Stimulated activated CD4-positive, alpha-beta T cell treated with anti-CD3 and anti-CD28 coated beads, TNF-alpha, amount 100 ng/mL, for 1 hour (primary cell): Measurements from ENCODE around the gene YJU2.
"Not testable (repeated sequence)": the region's sequence is repeated elsewhere in the genome, so short reads cannot be mapped to it uniquely, and the experiment has no call there.

Experiments used
- DNase-seq, 3 donors: peaks; one replicate each; pipeline ENCODE4 v3.0.0-alpha.2; 2020; ENCODE audit warnings: low read depth in 3 of 3, low spot score in 1 of 3

Gene YJU2

GRCh38 chr19:4246767-4247593 lies at the start of gene YJU2:
Gene YJU2 (plus strand): TSS chr19:4247080. CDS start chr19:4247147, 67 bp downstream.
- DNase-seq = peak; percentile 94 to 99 (median 95)

- no peak for DNase-seq
Observed at GRCh38 chr19:4197228-4197624, 49.7 kb upstream of the YJU2 start.

DNA sequence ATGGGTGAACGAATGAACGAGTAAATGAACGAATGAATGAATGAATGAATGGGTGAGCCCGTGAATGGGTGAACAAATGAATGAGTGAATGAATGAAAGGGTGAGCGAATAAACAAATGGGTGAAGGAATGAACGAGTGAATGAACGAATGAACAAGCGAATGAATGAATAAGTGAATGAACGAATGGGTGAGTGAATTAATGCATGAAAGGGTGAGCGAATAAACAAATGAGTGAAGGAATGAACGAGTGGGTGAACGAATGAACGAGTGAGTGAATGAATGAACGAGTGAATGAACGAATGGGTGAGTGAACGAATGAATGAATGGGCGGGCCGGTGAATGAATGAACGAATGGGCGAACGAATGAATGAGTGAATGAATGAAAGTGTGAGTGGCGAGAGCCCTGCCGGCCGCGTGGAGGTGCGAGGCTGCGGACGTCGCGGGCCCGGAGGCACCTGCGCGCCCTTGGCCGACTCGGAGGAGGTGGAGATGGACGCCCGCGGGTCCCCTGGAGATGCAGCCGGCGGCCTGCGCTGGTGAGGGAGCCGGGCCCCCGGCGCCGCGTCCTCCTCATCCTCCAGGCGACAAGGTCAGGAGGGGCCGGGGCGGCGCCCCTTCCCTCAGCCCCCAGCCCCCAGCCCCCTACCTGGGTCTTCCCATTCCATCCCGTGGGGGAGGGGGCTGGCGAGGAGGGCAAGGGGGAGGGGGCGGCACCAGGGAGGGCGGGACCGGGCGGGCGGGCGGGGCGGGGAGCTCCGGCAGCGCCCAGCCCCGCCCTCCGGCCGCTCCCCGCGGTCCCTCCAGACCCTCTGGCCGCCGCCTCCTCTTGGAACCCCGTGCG lies 49.0 kb upstream of the YJU2 start:
- DNase-seq = no peak

GRCh38 chr19:4198467-4199126 lies 48.3 kb upstream of the YJU2 start:
- no peak for DNase-seq

DNA sequence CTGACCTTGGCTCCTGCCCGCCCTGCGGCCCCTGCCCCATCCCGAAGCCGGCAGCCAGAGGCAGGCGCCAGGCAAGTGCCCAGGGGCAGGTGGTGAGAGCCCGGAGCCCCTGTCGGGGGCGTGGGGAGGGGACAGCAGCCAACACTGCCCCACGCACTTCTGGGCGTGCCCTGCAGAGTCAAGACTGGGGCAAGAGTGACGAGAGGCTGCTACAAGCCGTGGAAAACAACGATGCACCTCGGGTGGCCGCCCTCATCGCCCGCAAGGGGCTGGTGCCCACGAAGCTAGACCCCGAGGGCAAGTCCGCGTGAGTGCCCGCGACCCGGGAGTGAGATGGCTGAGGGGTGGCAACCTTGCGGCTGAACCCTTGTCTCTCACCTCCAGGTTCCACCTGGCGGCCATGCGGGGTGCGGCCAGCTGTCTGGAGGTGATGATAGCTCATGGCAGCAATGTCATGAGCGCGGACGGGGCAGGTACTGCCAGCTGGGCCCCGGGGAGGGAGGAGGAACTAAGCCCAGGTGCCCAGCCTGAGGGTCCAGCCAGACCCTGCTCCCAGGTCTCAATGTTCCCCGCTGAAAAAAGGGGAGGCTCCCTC lies 47.1 kb upstream of the YJU2 start:
- no peak for DNase-seq

DNA sequence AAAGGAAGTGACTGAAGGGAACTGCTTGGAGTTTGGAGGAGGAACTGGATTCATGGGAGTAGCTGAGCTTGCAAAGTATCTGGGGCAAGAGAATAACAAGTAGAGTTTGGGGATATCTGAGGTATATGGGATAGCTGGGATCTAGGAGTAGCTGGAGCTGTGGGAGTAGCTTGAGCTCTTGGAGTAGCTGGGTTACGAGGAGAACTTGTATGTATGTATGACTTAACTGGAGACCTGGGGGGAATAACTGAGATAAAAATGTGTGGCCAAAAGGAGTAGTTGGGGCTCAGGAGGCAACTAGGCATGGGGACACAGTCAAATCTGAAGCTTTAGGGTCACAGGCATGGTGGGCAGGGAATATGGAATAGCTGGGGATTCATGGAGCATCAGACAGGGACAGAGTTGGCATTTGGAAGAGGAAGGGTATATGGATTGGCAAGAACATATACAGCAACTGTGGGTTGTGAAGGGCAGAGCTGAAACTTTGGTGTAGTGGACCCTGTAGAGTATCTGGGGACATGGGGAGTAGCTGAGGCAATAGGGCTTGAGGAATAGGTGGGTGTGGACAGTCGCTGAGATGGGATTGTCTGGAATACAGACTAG lies 45.8 kb upstream of the YJU2 start:
- DNase-seq = no peak

DNA sequence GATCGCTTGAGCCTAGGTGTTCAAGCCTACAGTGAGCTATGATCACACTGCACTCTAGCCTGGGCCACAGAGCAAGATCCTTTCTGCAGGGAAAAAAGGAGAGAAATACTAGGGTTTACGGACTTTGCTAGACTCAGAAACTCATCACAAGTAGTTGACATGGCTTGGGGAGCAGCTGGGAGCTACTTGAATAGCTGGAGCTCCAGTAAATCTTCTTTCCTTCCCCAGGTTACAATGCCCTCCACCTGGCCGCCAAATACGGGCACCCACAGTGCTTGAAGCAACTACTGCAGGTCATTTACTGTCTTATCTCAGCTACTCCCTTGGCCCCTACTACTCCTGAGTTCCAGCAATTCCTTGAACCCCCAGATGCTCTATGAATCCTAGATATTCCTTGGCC lies 45.1 kb upstream of the YJU2 start:
- DNase-seq = no peak

GRCh38 chr19:4206818-4207484 lies 39.9 kb upstream of the YJU2 start:
- no peak for DNase-seq

DNA sequence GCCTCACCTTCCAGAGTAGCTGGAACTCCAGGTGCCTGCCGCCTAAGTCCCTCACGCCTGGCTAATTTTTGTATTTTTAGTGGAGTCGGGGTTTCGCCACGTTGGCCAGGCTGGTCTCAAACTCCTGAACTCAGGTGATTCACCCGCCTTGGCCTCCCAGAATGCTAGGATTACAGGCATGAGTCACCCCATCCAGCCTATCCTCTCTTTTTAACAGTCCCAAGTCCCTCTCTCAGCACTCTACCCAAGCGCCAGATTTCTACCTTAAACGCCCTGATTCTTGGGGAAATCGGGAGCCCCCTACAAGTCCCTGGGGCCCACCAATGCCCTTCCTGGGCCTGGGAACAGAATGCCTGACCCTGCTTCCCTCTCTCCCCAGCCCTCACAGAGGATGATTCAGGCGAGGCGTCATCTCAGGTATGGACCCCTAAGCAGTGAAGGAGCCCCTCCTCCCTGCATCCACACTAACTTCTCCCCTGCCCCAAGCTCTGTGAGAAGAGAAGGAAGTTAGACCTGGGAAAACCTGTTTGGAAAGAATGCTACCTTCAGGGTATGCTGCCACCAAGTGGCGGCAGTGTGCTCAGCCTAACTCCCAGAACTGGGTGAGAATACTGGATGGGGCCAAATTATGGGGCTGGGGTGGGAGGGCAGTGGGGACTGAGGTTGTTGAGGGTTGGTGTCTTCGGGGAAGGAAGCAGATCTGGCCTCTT lies 38.3 kb upstream of the YJU2 start:
- DNase-seq = no peak

DNA sequence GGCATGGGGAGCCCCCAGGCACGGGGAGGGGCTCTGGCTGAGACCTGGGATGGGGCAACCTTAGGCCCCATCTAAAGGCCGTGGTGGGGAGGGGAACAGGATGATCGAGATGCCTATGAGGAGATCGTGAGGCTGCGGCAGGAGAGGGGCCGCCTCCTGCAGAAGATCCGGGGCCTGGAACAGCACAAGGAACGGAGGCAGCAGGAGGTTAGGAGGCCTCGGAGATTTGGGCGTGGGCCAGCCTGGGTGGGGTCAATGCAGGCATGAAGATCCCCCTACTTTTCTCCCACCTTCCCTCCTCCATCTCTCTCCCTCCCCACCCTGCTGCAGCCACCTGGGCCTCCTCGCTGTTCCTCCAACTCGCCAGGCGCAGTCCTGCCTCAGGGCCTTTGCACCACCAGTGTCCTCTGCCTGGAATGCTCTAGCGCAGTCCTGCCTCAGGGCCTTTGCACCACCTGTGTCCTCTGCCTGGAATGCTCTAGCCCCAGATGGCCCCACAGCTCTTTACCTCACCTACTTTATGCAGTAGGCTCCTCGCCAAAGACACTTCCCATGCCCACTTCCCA lies 36.6 kb upstream of the YJU2 start:
- no peak for DNase-seq

- no peak for DNase-seq
Observed at GRCh38 chr19:4213116-4213515, 33.8 kb upstream of the YJU2 start.

DNA sequence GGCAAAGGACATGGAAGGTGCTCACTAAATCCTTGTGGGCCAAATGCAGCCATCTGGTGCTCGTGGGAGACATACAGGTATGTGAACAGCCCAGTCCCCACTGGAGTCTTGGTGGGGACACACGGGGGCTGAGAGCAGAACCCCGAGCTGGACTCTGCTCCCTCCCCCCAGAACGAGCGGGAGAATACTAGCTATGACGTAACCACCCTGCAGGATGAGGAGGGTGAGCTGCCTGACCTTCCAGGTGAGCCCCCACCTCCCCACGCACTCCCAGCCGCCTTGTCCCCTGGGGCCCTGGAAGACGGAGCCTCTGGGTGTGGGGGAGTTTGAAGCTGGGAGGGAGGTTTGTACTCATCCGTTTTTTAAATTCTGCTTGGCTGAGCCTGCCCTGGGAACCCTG lies 31.1 kb upstream of the YJU2 start:
- no peak for DNase-seq

- no peak for DNase-seq
Observed at GRCh38 chr19:4216846-4217245, 30.0 kb upstream of the YJU2 start.

GRCh38 chr19:4217429-4218264 lies 29.2 kb upstream of the YJU2 start:
- DNase-seq = no peak

DNA sequence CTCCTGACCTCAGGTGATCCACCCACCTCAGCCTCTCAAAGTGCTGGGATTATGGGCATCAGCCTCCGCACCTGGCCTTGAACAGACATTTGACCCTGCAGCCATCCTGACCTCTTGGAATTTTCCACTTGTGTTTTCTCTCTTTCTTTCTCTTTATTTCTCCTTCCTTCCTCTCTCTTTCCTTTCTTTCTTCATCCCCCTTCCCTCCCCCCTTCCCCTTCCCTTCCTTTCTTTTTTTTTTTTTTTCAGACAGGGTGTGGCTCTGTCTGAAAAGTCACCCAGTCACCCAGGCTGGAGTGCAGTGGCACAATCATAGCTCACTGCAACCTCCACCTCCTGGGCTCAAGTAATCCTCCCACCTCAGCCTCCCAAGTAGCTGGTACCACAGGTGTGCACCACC lies 28.4 kb upstream of the YJU2 start:
- not testable (repeated sequence) for DNase-seq

DNA sequence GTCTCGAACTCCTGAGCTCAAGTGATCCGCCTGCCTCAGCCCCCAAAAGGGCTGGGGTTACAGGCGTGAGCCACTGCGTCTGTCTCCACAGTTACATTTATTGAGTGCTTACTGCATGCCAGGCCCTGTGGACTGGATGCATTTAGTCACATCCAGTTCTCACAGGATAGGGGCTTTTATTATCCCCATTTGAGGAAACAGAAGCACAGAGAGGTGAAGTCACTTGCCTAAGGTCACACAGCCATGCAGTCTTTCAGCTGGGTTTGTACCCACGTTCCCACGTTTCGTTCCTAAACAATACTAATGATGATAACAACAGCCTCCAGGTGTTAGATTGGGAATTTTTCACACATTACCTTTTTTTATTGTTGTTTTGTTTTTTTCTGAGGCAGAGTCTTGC lies 26.7 kb upstream of the YJU2 start:
- DNase-seq = no peak

DNA sequence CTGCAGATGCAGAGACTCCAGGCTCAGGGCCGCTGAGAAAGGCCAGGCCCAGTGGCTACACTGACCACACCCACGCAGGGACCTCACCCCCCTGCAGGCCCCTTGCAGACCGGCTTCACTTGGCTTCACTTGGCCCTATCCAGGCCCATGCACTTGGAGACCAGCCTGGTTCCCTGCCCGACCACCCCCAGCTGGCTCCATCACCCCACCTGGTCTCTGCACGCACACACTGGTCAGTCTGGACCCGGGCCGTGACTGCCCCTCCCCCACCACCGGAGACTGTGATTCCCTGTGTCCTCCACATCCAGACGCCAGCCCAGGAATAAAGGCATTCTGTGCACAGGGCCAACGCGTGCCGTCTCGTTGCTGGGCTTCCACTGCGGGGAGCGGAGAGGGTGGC lies 22.4 kb upstream of the YJU2 start:
- no peak for DNase-seq

- DNase-seq = no peak
Observed at GRCh38 chr19:4225885-4226284, 21.0 kb upstream of the YJU2 start.

DNA sequence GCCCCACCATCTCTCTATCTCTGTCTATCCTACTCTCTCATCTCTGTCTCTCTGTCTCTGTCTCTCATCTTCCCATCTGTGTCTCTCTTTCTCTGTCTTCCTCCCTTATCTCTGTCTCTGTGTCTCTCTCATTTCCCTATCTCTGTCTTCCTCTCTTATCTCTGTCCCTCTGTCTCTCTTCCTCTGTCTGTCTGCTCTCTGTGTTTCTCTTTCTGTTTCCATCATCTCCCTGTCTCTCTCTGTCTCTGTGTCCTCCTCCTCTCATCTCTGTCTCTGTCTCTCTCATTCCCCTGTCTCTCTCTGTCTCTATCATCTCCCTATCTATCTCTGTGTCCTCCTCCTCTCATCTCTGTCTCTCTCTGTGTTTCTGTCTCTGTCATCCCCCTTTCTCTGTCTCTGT lies 19.1 kb upstream of the YJU2 start:
- no peak for DNase-seq
